Gastroesophageal sphincter (tissue), 4 donors: Measurements from ENCODE around the gene ABCC5. TPM values are rescaled to one million over a fixed set of nuclear protein-coding genes. Genes with fewer than 3 reads are reported as not detected.

Source experiments
- ATAC-seq: fragments of 150-250 bp; one replicate; pipeline ENCODE4 v1.9.1; 2016; ENCODE audit warnings: mild to moderate bottlenecking, moderate library complexity
- H3K27ac ChIP-seq, 4 donors: fragments of 200-600 bp; sonication (generic) in 3 of 4; 1 replicate in 3 of 4; 2 replicates in 1 of 4; pipeline ENCODE4 v1.5.1; 2016 to 2019
- H3K27me3 ChIP-seq: fragments of 200-600 bp; sonication (generic); one replicate; pipeline ENCODE4 v1.5.1; 2019
- H3K36me3 ChIP-seq, 2 donors: fragments of 200-600 bp; sonication (generic); one replicate each; pipeline ENCODE4 v1.5.1; 2019; ENCODE audit warnings: control low read depth in 1 of 2
- H3K4me1 ChIP-seq, 3 donors: fragments of 200-600 bp; sonication (generic); 1 replicate in 2 of 3; 2 replicates in 1 of 3; pipeline ENCODE4 v1.5.1; 2016 to 2019; ENCODE audit warnings: control low read depth in 2 of 3
- H3K4me3 ChIP-seq, 2 donors: fragments of 200-600 bp; sonication (generic); one replicate each; pipeline ENCODE4 v1.5.1; 2019; ENCODE audit warnings: mild to moderate bottlenecking in 1 of 2, moderate library complexity in 1 of 2
- H3K9me3 ChIP-seq, 3 donors: fragments of 200-600 bp; sonication (generic); one replicate each; pipeline ENCODE4 v1.5.1; 2017 to 2019; ENCODE audit warnings: control low read depth in 2 of 3
- CTCF ChIP-seq, 4 experiments: fragments of 200-600 bp in 2 of 4; fragments of 450-650 bp in 2 of 4; sonication (generic) in 1 of 4; IDR thresholded peaks; one replicate each; pipeline ENCODE4 v1.5.1; 2017 to 2019; ENCODE audit warnings: antibody characterized with exemption in 4 of 4, mild to moderate bottlenecking in 2 of 4, moderate library complexity in 2 of 4
- EP300 ChIP-seq: sonication (generic); formaldehyde crosslinking; IDR thresholded peaks from one replicate; pipeline ENCODE4 v1.6.1; 2017; ENCODE audit warnings: antibody characterized with exemption, mild to moderate bottlenecking
- POLR2A ChIP-seq, 2 donors: fragments of 450-650 bp; IDR thresholded peaks; one replicate each; pipeline ENCODE4 v1.6.1; 2017; ENCODE audit warnings: antibody characterized with exemption in 2 of 2, mild to moderate bottlenecking in 2 of 2, moderate library complexity in 1 of 2
- POLR2AphosphoS5 ChIP-seq: sonication (generic); formaldehyde crosslinking; IDR thresholded peaks from one replicate; pipeline ENCODE4 v1.6.1; 2017; ENCODE audit warnings: antibody characterized with exemption
- WGBS, 2 donors: methylation state at CpG; one replicate each; pipeline ENCODE4 v1.1.5; 2018; ENCODE audit warnings: low coverage in 1 of 2; 5-methylcytosine and 5-hydroxymethylcytosine counted together
- total RNA-seq, 4 donors: library from RNA; depleted of rRNA; stranded (reverse); fragments of >200 nt; gene quantifications; one replicate each; pipeline ENCODE4 v1.1.0, GENCODE V29; 2016

The ABCC5 gene
- total RNA-seq, 4 donors from 2014 or later = 16.2 to 25.1 (median 17.5) TPM

GRCh38 chr3:183931881-183932280 is 85.8 kb downstream of the ABCC5 start:
- no peak overlapping the region for H3K27ac ChIP-seq
- H3K27me3 ChIP-seq = no peaks in the 10 kb centered on the region
- ATAC-seq = no peak
- 92 to 100% methylated on average over 2 of the region's 2 CpGs for WGBS, 2 donors
- H3K4me1 ChIP-seq = no peaks in the 10 kb centered on the region
- no peak overlapping the region for H3K4me3 ChIP-seq
- H3K9me3 ChIP-seq = no peaks in the 10 kb centered on the region
- TF ChIP-seq CTCF (IDR thresholded peaks at IDR 0.05) = no peak
- H3K36me3 ChIP-seq = peaks cover 0 to 96% of the 10 kb centered on the region in 2 donors

- no peaks in the 10 kb centered on the region for H3K4me1 ChIP-seq
- no peaks in the 10 kb centered on the region for H3K27me3 ChIP-seq
- WGBS, 2 donors = 92 to 100% methylated on average over 9 to 10 of the region's 10 CpGs
- no peak for TF ChIP-seq POLR2AphosphoS5
- no peak for TF ChIP-seq EP300
- TF ChIP-seq POLR2A (IDR thresholded peaks at IDR 0.05) = no peak
- TF ChIP-seq CTCF (IDR thresholded peaks at IDR 0.05) = no peak
- H3K9me3 ChIP-seq = no peaks in the 10 kb centered on the region
- ATAC-seq = no peak
- no peak overlapping the region for H3K27ac ChIP-seq
- peaks cover 0 to 96% of the 10 kb centered on the region in 2 donors for H3K36me3 ChIP-seq
- no peak overlapping the region for H3K4me3 ChIP-seq
Measured at GRCh38 chr3:183930086-183930485, 87.6 kb downstream of the ABCC5 start.

GRCh38 chr3:183927059-183927458 is 90.6 kb downstream of the ABCC5 start:
- Histone ChIP-seq H3K9me3 (no peaks in the 10 kb centered on the region), H3K27me3 (no peaks in the 10 kb centered on the region), H3K36me3 (peaks cover 0 to 99% of the 10 kb centered on the region in 2 donors), H3K4me3 (no peak overlapping the region), H3K27ac (no peak overlapping the region), H3K4me1 (no peaks in the 10 kb centered on the region)
- no peak for ATAC-seq
- 94% methylated on average over 3 of the region's 3 CpGs; no CpG with 5 or more reads in 1 of the 2 donors for WGBS, 2 donors
- TF ChIP-seq EP300 = no peak
- TF ChIP-seq CTCF (IDR thresholded peaks at IDR 0.05) = no peak
- TF ChIP-seq POLR2A (IDR thresholded peaks at IDR 0.05) = no peak
- TF ChIP-seq POLR2AphosphoS5 = no peak

GRCh38 chr3:183924956-183925355 is 92.7 kb downstream of the ABCC5 start:
- 90 to 97% methylated on average over 7 of the region's 7 CpGs for WGBS, 2 donors
- Histone ChIP-seq H3K27ac (no peak overlapping the region), H3K9me3 (no peaks in the 10 kb centered on the region), H3K27me3 (no peaks in the 10 kb centered on the region), H3K4me1 (no peaks in the 10 kb centered on the region), H3K36me3 (peaks cover 0 to 100% of the 10 kb centered on the region in 2 donors), H3K4me3 (no peak overlapping the region)
- TF ChIP-seq POLR2AphosphoS5 (no peak), POLR2A (IDR thresholded peaks at IDR 0.05) (no peak), CTCF (IDR thresholded peaks at IDR 0.05) (no peak), EP300 (no peak)
- ATAC-seq = no peak

- TF ChIP-seq EP300 (no peak), POLR2A (IDR thresholded peaks at IDR 0.05) (no peak), POLR2AphosphoS5 (no peak), CTCF (IDR thresholded peaks at IDR 0.05) (no peak)
- H3K9me3 ChIP-seq = no peaks in the 10 kb centered on the region
- no peak overlapping the region for H3K27ac ChIP-seq
- no peaks in the 10 kb centered on the region for H3K27me3 ChIP-seq
- 88% methylated on average over 2 of the region's 3 CpGs; no CpG with 5 or more reads in 1 of the 2 donors for WGBS, 2 donors
- peaks cover 0 to 100% of the 10 kb centered on the region in 2 donors for H3K36me3 ChIP-seq
- ATAC-seq = no peak
- H3K4me1 ChIP-seq = no peaks in the 10 kb centered on the region
- no peak overlapping the region for H3K4me3 ChIP-seq
Measured at GRCh38 chr3:183924543-183924942, 93.1 kb downstream of the ABCC5 start.
